Neural progenitor cell (in vitro differentiated cells): Measurements from ENCODE around the gene ACOXL. TPM values are rescaled to one million over a fixed set of nuclear protein-coding genes. Genes with fewer than 3 reads are reported as not detected.
A peak's percentile ranks its signal among the peaks of the same experiment; 100 is the strongest.

Experiments used
- DNase-seq: peaks from one replicate; pipeline ENCODE4 v3.0.0-alpha.2; 2016; ENCODE audit warnings: low spot score
- H2AFZ ChIP-seq: fragments of 200-600 bp; sonication (generic); replicated peaks from 2 replicates; pipeline ENCODE4 v1.6.1; 2016; ENCODE audit warnings: antibody characterized with exemption
- H3F3A ChIP-seq: fragments of 200-600 bp; sonication (generic); 2 replicates; pipeline ENCODE4 v1.6.1; 2016; ENCODE audit warnings: antibody characterized with exemption, low read depth
- H3K27ac ChIP-seq: fragments of 200-600 bp; sonication (generic); 2 replicates; pipeline ENCODE4 v1.5.1; 2016; ENCODE audit warnings: mild to moderate bottlenecking
- H3K27me3 ChIP-seq: fragments of 200-600 bp; sonication (generic); 2 replicates; pipeline ENCODE4 v1.6.1; 2016; ENCODE audit warnings: mild to moderate bottlenecking, moderate library complexity
- H3K36me3 ChIP-seq: fragments of 200-600 bp; sonication (generic); 2 replicates; pipeline ENCODE4 v1.5.1; 2016
- H3K4me1 ChIP-seq: fragments of 200-600 bp; sonication (generic); 2 replicates; pipeline ENCODE4 v1.6.1; 2016; ENCODE audit warnings: mixed run types
- H3K4me2 ChIP-seq: fragments of 200-600 bp; sonication (generic); 2 replicates; pipeline ENCODE4 v1.6.1; 2016
- H3K4me3 ChIP-seq: fragments of 200-600 bp; sonication (generic); 2 replicates; pipeline ENCODE4 v1.5.1; 2016
- H3K79me2 ChIP-seq: fragments of 200-600 bp; sonication (generic); 2 replicates; pipeline ENCODE4 v1.6.1; 2016; ENCODE audit warnings: low read depth
- H3K9ac ChIP-seq: fragments of 200-600 bp; sonication (generic); 2 replicates; pipeline ENCODE4 v1.6.1; 2016
- H3K9me3 ChIP-seq: fragments of 200-600 bp; sonication (generic); 2 replicates; pipeline ENCODE4 v1.5.1; 2016; ENCODE audit warnings: low read depth
- H4K20me1 ChIP-seq: fragments of 200-600 bp; sonication (generic); 2 replicates; pipeline ENCODE4 v1.6.1; 2016; ENCODE audit warnings: low read depth
- H3K27ac Mint-ChIP-seq: 3 replicates; pipeline ENCODE4 v1.8.0; 2021; ENCODE audit warnings: mixed read lengths
- H3K27me3 Mint-ChIP-seq: 2 replicates; pipeline ENCODE4 v1.8.0; 2022; ENCODE audit warnings: low read depth, mild to moderate bottlenecking, inconsistent platforms, moderate library complexity, mixed read lengths; ENCODE audit not compliant: insufficient read depth
- H3K36me3 Mint-ChIP-seq: 3 replicates; pipeline ENCODE4 v1.8.0; 2021; ENCODE audit warnings: mixed read lengths
- H3K4me1 Mint-ChIP-seq: 3 replicates; pipeline ENCODE4 v1.8.0; 2021; ENCODE audit warnings: mixed read lengths
- H3K4me3 Mint-ChIP-seq: 3 replicates; pipeline ENCODE4 v1.8.0; 2021; ENCODE audit warnings: mild to moderate bottlenecking, moderate library complexity, mixed read lengths
- H3K9me3 Mint-ChIP-seq: 3 replicates; pipeline ENCODE4 v1.8.0; 2020; ENCODE audit warnings: mixed read lengths
- EZH2 ChIP-seq: fragments of 200-600 bp; sonication (generic); IDR thresholded peaks from 2 replicates; pipeline ENCODE4 v1.6.1; 2017; ENCODE audit warnings: antibody characterized with exemption, mild to moderate bottlenecking, moderate library complexity
- EZH2phosphoT487 ChIP-seq: fragments of 200-600 bp; sonication (generic); IDR thresholded peaks from 2 replicates; pipeline ENCODE4 v1.6.1; 2017; ENCODE audit warnings: antibody characterized with exemption
- total RNA-seq: library from RNA; depleted of rRNA; stranded (reverse); fragments of >200 nt; gene quantifications from 2 replicates; pipeline ENCODE4 v1.2.3, GENCODE V29; 2015; ENCODE audit warnings: low replicate concordance
- TF ChIP-seq, protein P1 (sequence below): fragments of 200-600 bp; sonication (generic); IDR thresholded peaks from 2 replicates; pipeline ENCODE4 v1.5.1; 2017; ENCODE audit warnings: antibody characterized with exemption, mild to moderate bottlenecking

ACOXL gene
- total RNA-seq, 1 donor from 2014 or later, result 2.9 TPM

DNA sequence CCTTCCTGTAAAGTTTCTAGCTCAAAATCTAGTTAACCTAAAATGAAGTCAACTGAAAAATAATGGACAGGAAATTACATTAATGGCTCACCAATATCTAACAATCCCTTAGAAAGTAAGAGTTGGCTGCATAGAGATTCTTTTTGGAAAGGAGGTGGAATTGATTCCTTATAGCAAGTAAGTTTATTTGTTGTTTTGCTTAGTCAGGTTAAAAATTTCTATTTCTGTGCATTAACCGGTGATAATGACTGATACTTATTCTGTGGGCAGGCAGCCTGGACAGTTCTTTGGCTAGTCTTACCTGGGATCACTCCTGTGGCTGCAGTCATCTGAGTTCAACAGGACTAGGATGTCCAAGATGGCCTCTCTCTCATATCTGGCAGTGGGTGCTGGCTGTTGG, 381.5 kb downstream of the ACOXL start:
- H3K36me3 Mint-ChIP-seq, result no peaks in the 10 kb centered on the region
- no peak for DNase-seq
- Histone ChIP-seq H3K27me3 (peaks cover 27% of the 10 kb centered on the region), H3K4me3 (no peak overlapping the region), H4K20me1 (no peaks in the 10 kb centered on the region), H3K4me2 (no peak overlapping the region), H3K27ac (no peak overlapping the region), H3K36me3 (no peaks in the 10 kb centered on the region), H3K9me3 (no peaks in the 10 kb centered on the region), H3K4me1 (peaks cover 12% of the 10 kb centered on the region), H3K9ac (no peak overlapping the region), H2AFZ (no peak overlapping the region), H3K79me2 (no peaks in the 10 kb centered on the region), H3F3A (peaks cover 23% of the 10 kb centered on the region)
- peaks cover 16% of the 10 kb centered on the region for H3K4me1 Mint-ChIP-seq
- H3K27me3 Mint-ChIP-seq, result peaks cover 20% of the 10 kb centered on the region
- H3K27ac Mint-ChIP-seq, result no peak overlapping the region
- no peaks in the 10 kb centered on the region for H3K9me3 Mint-ChIP-seq
- no peak for TF ChIP-seq EZH2phosphoT487
- TF ChIP-seq EZH2, result no peak
- TF ChIP-seq, protein P1, sequence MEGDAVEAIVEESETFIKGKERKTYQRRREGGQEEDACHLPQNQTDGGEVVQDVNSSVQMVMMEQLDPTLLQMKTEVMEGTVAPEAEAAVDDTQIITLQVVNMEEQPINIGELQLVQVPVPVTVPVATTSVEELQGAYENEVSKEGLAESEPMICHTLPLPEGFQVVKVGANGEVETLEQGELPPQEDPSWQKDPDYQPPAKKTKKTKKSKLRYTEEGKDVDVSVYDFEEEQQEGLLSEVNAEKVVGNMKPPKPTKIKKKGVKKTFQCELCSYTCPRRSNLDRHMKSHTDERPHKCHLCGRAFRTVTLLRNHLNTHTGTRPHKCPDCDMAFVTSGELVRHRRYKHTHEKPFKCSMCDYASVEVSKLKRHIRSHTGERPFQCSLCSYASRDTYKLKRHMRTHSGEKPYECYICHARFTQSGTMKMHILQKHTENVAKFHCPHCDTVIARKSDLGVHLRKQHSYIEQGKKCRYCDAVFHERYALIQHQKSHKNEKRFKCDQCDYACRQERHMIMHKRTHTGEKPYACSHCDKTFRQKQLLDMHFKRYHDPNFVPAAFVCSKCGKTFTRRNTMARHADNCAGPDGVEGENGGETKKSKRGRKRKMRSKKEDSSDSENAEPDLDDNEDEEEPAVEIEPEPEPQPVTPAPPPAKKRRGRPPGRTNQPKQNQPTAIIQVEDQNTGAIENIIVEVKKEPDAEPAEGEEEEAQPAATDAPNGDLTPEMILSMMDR, result no peak
- H3K4me3 Mint-ChIP-seq, result no peak overlapping the region

DNA sequence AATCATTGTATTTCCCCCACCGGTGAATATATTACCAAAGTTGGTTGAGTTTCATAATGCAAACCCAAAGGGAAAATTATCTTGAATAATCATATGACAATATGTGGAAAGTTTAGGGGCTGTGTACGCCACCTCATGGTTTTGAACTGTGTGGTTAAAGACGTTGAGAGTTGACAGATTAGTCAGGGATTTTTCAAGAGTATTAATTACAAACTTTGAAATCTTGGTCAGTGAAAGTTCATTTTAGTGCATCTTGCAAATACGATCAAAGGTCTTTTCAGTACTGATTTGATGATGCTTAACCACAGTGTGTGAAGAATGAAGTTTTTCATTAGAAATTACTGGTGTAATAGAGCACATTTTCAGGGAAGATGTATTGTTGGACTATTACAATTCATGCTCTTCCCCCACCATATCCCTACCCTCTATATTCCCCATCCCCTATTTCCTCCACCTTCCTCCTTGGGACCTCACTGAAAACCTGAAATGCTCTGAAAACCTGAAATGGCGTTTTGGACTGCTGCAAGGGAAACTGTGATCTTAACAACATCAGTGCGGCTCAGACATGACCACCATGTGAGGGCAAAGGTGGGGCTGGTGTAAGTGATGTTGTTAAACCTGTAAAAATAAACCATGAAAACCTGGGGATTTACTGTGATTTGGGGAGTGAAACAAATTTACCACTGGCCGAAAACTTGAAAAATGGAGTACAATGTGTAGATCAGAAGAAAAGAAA, 383.8 kb downstream of the ACOXL start:
- TF ChIP-seq, protein P1, result no peak
- TF ChIP-seq EZH2 (no peak), EZH2phosphoT487 (no peak)
- H3K4me2 ChIP-seq, result no peak overlapping the region
- Mint-ChIP-seq H3K27ac (no peak overlapping the region), H3K9me3 (no peaks in the 10 kb centered on the region), H3K27me3 (peaks cover 33% of the 10 kb centered on the region), H3K36me3 (no peaks in the 10 kb centered on the region), H3K4me3 (no peak overlapping the region), H3K4me1 (peaks cover 17% of the 10 kb centered on the region)
- peaks cover 17% of the 10 kb centered on the region for H3K4me1 ChIP-seq
- peaks cover 3% of the 10 kb centered on the region for H4K20me1 ChIP-seq
- H3K9ac ChIP-seq, result no peak overlapping the region
- no peaks in the 10 kb centered on the region for H3K36me3 ChIP-seq
- no peak for DNase-seq
- peaks cover 42% of the 10 kb centered on the region for H3K27me3 ChIP-seq
- no peak overlapping the region for H3K4me3 ChIP-seq
- H3K9me3 ChIP-seq, result no peaks in the 10 kb centered on the region
- peaks cover 36% of the 10 kb centered on the region for H3F3A ChIP-seq
- no peak overlapping the region for H3K27ac ChIP-seq
- H2AFZ ChIP-seq, result no peak overlapping the region
- H3K79me2 ChIP-seq, result peaks cover 3% of the 10 kb centered on the region

DNA sequence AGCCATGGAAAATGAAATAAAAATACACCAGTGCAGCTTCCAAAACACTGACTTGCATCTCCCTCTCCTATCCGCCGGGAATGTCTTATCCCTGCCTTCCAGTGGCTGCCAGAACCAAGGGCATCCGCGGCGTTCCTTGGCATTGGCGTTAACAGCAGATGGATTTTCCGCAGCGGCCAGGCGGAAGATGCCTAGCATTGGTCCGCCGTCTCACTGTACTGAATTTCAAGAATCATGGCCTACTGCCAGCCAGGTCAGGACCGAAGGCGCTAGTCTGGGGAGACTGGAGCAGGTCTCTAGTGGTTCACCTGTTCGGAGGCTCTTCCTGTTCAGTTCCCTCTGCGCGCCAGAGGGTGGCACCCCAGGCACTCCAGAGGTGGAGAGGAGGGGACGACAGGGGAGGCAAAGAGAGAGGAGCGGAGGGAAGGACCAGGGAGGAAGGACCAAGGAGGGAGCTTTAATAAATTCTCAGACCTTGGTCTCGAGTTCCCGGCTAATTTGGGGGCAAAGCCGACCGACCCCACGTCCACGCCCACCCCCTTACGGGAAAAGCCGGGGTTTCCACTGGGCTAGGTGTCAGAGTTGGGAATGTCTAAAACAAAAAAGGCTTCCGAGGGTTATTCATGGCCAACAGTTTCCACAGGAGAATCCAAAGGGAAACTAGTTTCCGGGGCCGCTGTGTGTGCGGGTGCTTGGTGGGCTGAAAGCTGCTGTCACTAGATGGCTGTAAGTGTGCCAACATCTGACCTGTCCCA, 384.6 kb downstream of the ACOXL start:
- Histone ChIP-seq H3K9ac (no peak overlapping the region), H4K20me1 (peaks cover 12% of the 10 kb centered on the region), H3K4me2 (peak overlapping the region; percentile 92), H3K27me3 (peaks cover 42% of the 10 kb centered on the region), H3K36me3 (no peaks in the 10 kb centered on the region), H3K27ac (no peak overlapping the region), H2AFZ (peak overlapping the region; percentile 7), H3K4me1 (peaks cover 17% of the 10 kb centered on the region), H3K9me3 (no peaks in the 10 kb centered on the region), H3K79me2 (peaks cover 12% of the 10 kb centered on the region), H3K4me3 (peak overlapping the region; percentile 95), H3F3A (peaks cover 38% of the 10 kb centered on the region)
- no peak for TF ChIP-seq EZH2phosphoT487
- TF ChIP-seq, protein P1, result peak; percentile 80
- peak overlapping the region; percentile 84 for H3K4me3 Mint-ChIP-seq
- peak; percentile 87 for DNase-seq
- H3K36me3 Mint-ChIP-seq, result no peaks in the 10 kb centered on the region
- no peaks in the 10 kb centered on the region for H3K9me3 Mint-ChIP-seq
- peaks cover 17% of the 10 kb centered on the region for H3K4me1 Mint-ChIP-seq
- H3K27ac Mint-ChIP-seq, result no peak overlapping the region
- H3K27me3 Mint-ChIP-seq, result peaks cover 38% of the 10 kb centered on the region
